Body of pancreas (tissue), 4 donors: ENCODE results near the gene PCSK1. TPM values are rescaled to one million over a fixed set of nuclear protein-coding genes. Genes with fewer than 3 reads are reported as not detected.

ENCODE experiments used
- ATAC-seq: fragments of 150-250 bp; one replicate; pipeline ENCODE4 v1.9.1; 2016
- DNase-seq, 4 donors: peaks; one replicate each; pipeline ENCODE4 v3.0.0-alpha.2; 2019
- H3K27ac ChIP-seq, 4 donors: fragments of 200-600 bp; sonication (generic); 1 replicate in 3 of 4; 2 replicates in 1 of 4; pipeline versions ENCODE4 v1.5.1 to v1.6.1; 2016 to 2019; ENCODE audit warnings: mild to moderate bottlenecking in 1 of 4, mixed read lengths in 1 of 4, moderate library complexity in 1 of 4
- H3K27me3 ChIP-seq, 2 donors: fragments of 200-600 bp; sonication (generic); one replicate each; pipeline ENCODE4 v1.6.0; 2016; ENCODE audit warnings: mild to moderate bottlenecking in 1 of 2
- H3K36me3 ChIP-seq, 2 donors: fragments of 200-600 bp; sonication (generic); replicated peaks in 1 of 2; 2 replicates each; pipeline ENCODE4 v1.5.1; 2016; ENCODE audit warnings: low read depth in 2 of 2; ENCODE audit not compliant: insufficient read depth in 1 of 2
- H3K4me1 ChIP-seq: fragments of 200-600 bp; sonication (generic); one replicate; pipeline ENCODE4 v1.6.0; 2016
- H3K4me3 ChIP-seq, 2 donors: fragments of 200-600 bp; sonication (generic); 1 replicate in 1 of 2; 2 replicates in 1 of 2; pipeline ENCODE4 v1.5.1; 2016 to 2019
- H3K9me3 ChIP-seq, 3 donors: fragments of 200-600 bp; sonication (generic); 1 replicate in 2 of 3; 2 replicates in 1 of 3; pipeline ENCODE4 v1.5.1; 2016
- CTCF ChIP-seq, 7 experiments: fragments of 450-650 bp in 4 of 7; fragments of 200-600 bp in 3 of 7; sonication (generic) in 3 of 7; IDR thresholded peaks; one replicate each; pipeline ENCODE4 v1.5.1; 2016 to 2019; ENCODE audit warnings: antibody characterized with exemption in 7 of 7
- POLR2A ChIP-seq, 3 donors: fragments of 450-650 bp; IDR thresholded peaks; one replicate each; pipeline ENCODE4 v1.6.1; 2016; ENCODE audit warnings: antibody characterized with exemption in 3 of 3, mild to moderate bottlenecking in 2 of 3
- WGBS, 2 donors: methylation state at CpG; one replicate each; pipeline ENCODE4 v1.1.5; 2017; 5-methylcytosine and 5-hydroxymethylcytosine counted together
- intact Hi-C: fragments of 100-400 bp; cut with DNase I; formaldehyde crosslinking; loops from one replicate; pipeline ENCODE4 v1.15.1; 2023
- total RNA-seq, 2 donors: library from RNA; depleted of rRNA; stranded (reverse); fragments of >200 nt; gene quantifications; one replicate each; pipeline ENCODE4 v1.1.0, GENCODE V29; 2016

Gene PCSK1
- total RNA-seq, 2 donors from 2014 or later, result 7.5 to 7.9 TPM

DNA sequence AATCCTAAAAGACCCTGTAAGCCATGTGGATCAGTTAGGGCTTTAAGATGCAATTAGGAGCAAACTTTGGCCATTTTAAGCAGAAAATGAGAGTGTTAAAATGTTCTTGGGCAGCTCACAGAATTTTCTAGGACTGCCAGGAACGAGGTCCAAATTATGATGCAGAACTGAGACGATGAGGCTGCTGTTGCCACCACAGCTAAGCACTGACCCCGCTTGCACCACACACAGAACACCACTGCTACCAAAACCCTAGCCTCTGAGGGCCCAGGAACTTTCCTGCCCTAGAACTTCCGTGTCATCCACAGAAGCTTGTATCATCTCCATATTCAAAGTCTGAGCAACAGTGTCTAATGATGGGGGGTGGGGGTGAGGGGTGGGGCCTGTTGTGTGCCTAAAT is 41.0 kb upstream of the PCSK1 start:
- no peak for DNase-seq
- intact Hi-C loops, result no loop called here
- H3K27ac ChIP-seq, result no peak overlapping the region
- H3K36me3 ChIP-seq, result no peaks in the 10 kb centered on the region
- no peaks in the 10 kb centered on the region for H3K9me3 ChIP-seq
- WGBS, 2 donors, result 88 to 90% methylated on average over 3 to 4 of the region's 4 CpGs
- no peak for ATAC-seq
- H3K27me3 ChIP-seq, result no peaks in the 10 kb centered on the region
- H3K4me1 ChIP-seq, result peaks cover 6% of the 10 kb centered on the region
- no peak for TF ChIP-seq POLR2A (IDR thresholded peaks at IDR 0.05)
- H3K4me3 ChIP-seq, result no peak overlapping the region

GRCh38 chr5:96473155-96473554 is 40.1 kb upstream of the PCSK1 start:
- Histone ChIP-seq H3K4me1 (no peaks in the 10 kb centered on the region), H3K4me3 (no peak overlapping the region), H3K36me3 (no peaks in the 10 kb centered on the region), H3K27me3 (no peaks in the 10 kb centered on the region), H3K27ac (no peak overlapping the region), H3K9me3 (no peaks in the 10 kb centered on the region)
- DNase-seq, result no peak
- WGBS, 2 donors, result 33 to 59% methylated on average over 1 of the region's 1 CpG
- no peak for ATAC-seq
- TF ChIP-seq CTCF (IDR thresholded peaks at IDR 0.05), result no peak
- no peak for TF ChIP-seq POLR2A (IDR thresholded peaks at IDR 0.05)
- intact Hi-C loops, result no loop called here

GRCh38 chr5:96470785-96471184 is 37.7 kb upstream of the PCSK1 start:
- TF ChIP-seq CTCF (IDR thresholded peaks at IDR 0.05) (no peak), POLR2A (IDR thresholded peaks at IDR 0.05) (no peak)
- H3K27me3 ChIP-seq, result no peaks in the 10 kb centered on the region
- H3K9me3 ChIP-seq, result no peaks in the 10 kb centered on the region
- no peak overlapping the region for H3K27ac ChIP-seq
- ATAC-seq (no peak), DNase-seq (no peak)
- no peaks in the 10 kb centered on the region for H3K36me3 ChIP-seq
- H3K4me3 ChIP-seq, result no peak overlapping the region
- H3K4me1 ChIP-seq, result no peaks in the 10 kb centered on the region
- intact Hi-C loops, result no loop called here
- 78 to 94% methylated on average over 1 of the region's 1 CpG for WGBS, 2 donors

DNA sequence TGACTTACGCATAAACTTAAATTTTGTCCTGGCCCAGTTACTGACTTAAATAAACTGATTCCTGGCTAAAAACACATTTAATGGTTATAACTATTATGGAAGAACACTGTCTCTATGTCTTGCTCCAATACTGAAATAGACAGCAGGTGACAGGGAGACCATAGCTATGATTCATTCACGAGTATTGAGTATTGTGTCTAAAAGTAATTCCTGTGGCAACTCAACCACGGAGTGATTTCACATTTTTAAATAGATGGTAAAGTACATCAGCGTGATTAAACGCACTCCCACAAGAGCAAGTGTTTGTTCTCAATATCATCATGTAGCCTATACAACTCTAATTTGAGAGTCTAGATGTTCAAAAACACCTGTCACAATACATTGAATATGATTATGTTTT is 35.9 kb upstream of the PCSK1 start:
- ATAC-seq, result no peak
- Histone ChIP-seq H3K27me3 (no peaks in the 10 kb centered on the region), H3K27ac (no peak overlapping the region), H3K4me1 (no peaks in the 10 kb centered on the region), H3K4me3 (no peak overlapping the region), H3K9me3 (no peaks in the 10 kb centered on the region), H3K36me3 (no peaks in the 10 kb centered on the region)
- intact Hi-C loops, result no loop called here
- TF ChIP-seq CTCF (IDR thresholded peaks at IDR 0.05) (no peak), POLR2A (IDR thresholded peaks at IDR 0.05) (no peak)
- 82 to 87% methylated on average over 5 of the region's 5 CpGs for WGBS, 2 donors
- no peak for DNase-seq

DNA sequence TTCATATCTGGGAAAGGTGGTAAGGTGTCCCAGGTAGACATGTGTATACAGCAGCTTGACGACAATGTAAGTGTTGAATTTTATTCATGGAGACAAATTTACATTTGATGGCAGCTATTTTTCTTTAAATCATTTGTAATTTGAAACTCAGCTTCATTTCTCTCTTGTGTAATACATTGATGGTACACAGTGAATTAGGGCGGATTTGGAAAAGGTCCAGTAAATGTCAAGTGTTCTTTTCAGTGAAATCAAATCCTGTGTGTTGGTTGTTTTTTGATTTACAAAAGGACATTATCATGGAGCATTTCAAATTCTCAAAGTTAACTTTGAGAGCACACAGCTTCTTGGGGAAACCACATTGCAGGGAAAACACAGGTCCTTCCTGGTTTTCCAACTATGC is 30.0 kb upstream of the PCSK1 start:
- intact Hi-C loops, result no loop called here
- TF ChIP-seq POLR2A (IDR thresholded peaks at IDR 0.05) (no peak), CTCF (IDR thresholded peaks at IDR 0.05) (no peak)
- H3K4me3 ChIP-seq, result no peak overlapping the region
- WGBS, 2 donors, result 69 to 77% methylated on average over 2 of the region's 2 CpGs
- no peaks in the 10 kb centered on the region for H3K36me3 ChIP-seq
- DNase-seq (no peak), ATAC-seq (no peak)
- H3K27me3 ChIP-seq, result no peaks in the 10 kb centered on the region
- no peaks in the 10 kb centered on the region for H3K9me3 ChIP-seq
- no peaks in the 10 kb centered on the region for H3K4me1 ChIP-seq
- no peak overlapping the region for H3K27ac ChIP-seq
